Activated CD4-positive, CD25-positive, alpha-beta regulatory T cell treated with anti-CD3 and anti-CD28 coated beads, Interleukin-2, amount 50 U/mL, for 24 hours (primary cell): ENCODE measurements around the gene CALML5.

Source experiments
- ATAC-seq, 2 donors: fragments of 150-1000 bp; cut with Tn5 transposase; one replicate each; pipeline ENCODE4 v1.10.0; 2021; ENCODE audit warnings: mild to moderate bottlenecking in 1 of 2, moderate library complexity in 1 of 2

Gene CALML5

DNA sequence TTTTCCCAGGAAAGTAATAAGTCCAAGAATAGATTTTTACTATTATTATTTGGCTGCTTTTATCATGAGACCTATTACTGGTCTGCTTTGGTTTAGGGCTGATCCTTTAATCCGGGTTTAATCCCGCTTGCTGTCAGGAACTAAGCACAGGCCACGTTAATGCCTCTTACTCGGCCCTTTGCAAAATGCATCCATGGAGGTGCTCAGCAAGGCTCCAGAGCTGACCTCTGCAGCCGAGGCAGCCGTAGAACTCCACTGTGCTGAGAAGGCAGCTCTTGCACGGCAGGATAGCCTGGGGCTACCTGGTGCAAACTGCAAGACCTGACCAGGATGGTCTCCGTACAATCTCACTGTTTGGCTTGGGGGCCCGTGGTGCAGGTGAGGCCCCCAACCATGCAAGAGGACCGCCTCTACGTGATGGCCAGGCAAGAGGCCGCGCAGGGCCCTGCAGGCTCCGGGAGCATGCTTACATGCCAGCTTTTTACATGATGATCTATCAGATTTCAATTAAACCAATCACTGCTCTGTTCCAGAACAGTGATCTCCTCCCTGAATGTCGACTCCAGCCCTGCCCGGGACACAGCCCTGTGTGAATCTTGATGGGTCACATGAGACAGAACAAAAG, 15.0 kb upstream of the CALML5 start:
- no peak for ATAC-seq

DNA sequence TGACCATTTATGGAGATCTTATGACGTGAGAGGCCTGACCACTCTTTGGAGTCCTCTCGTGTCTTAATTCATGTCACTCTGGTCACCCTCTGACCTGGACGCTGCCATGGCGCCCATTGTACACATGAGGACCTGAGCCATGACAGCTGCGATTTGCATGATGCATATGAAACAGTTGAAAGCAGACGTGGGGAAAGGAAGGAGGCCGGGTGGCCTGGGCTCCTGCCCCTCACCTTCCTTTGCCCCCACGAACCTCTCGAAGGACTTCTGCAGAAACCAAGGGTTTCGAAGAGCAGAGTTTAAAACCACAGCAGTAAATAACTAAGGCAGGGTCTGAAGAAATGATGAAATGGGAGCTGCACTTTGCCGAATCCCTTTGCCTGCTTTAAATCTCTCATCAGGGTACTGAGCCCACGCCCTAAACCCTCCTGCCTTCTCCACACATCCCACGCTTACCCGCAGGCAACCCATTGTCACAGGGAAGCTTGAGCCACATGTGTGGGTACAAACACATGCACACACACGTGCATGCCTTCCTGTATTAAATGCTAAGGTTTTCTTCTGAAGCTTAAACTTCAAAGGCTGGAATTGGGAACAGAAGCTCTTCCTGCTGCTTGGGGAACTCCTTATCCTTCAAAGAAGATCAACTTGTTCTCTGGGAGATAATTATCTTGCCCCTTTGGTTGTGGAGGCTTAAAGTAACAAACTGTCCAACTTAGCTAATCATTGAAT, 13.7 kb upstream of the CALML5 start:
- ATAC-seq: no peak

DNA sequence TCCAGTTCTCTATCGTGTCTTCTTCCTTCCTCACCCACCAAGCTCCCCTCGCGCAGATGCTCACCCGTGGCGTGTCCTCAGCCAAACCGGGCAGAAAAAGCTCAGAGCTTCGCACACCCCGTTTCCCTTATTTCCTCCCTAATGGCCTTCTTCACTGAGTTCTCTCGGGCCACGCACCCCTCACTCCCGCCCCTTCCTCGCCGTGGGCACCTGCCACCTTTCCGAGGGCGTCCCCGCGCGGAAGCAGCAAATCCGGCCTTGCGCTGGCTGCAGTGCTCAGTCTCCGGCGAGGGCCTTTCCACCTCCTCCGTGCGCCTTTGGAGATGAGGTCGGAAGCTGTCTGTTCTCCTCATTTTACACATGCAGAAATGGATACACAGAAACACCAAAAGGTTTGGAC, 13.0 kb upstream of the CALML5 start:
- no peak for ATAC-seq

- ATAC-seq: no peak
Measured at GRCh38 chr10:5511885-5512280, 12.5 kb upstream of the CALML5 start.

- ATAC-seq: no peak
Measured at GRCh38 chr10:5511231-5511884, 12.0 kb upstream of the CALML5 start.

- no peak for ATAC-seq
Measured at GRCh38 chr10:5510281-5511072, 11.1 kb upstream of the CALML5 start.

GRCh38 chr10:5509691-5510090, 10.3 kb upstream of the CALML5 start:
- ATAC-seq: no peak

GRCh38 chr10:5509236-5509635, 9.9 kb upstream of the CALML5 start:
- no peak for ATAC-seq

- no peak for ATAC-seq
Measured at GRCh38 chr10:5508786-5509185, 9.4 kb upstream of the CALML5 start.

DNA sequence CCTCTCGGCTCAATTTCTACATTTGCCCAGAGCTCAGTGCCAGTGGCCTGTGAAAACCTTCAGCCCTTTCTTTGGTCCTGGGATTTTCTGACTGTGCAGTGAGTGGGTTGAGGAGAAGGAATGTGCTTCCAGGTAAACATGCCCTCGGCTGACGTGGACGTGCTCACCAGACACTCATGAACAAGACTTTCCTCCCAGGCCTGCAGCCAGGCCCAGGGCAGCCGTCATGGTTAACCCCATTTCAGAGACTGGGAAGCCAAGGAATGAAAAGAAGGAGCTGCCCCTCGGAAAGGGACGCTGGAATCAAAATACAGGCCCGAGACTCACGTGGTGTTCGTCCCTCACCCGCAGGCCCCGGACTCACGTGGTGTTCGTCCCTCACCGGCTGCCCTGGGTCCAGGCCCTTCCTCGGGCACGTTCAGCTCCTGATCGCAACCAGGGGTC, 8.8 kb upstream of the CALML5 start:
- no peak for ATAC-seq

DNA sequence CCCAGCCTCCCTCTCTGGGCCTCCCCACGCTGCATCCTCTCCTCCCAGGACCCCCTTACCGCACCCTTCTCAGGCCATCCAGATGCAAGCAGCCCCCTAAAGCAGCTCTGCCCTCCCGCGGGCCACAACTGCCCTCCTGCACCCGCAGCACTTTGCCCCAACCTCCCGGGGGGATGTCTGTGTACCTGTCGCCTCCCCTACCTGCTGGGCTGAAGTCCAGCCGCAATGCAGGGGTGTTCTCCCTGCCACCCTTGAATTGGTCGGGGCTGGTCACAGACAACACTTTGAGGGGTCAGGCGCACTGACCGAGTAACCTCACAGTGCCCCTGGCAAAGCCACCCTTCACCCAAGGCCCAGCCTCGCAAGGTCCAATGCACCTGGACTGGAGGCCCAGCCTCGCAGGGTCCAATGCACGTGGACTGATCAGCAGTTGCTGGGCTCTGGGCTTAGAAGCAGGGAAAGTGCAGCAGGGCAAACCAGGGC, 8.3 kb upstream of the CALML5 start:
- ATAC-seq: no peak

GRCh38 chr10:5506751-5507648, 7.6 kb upstream of the CALML5 start:
- no peak for ATAC-seq

DNA sequence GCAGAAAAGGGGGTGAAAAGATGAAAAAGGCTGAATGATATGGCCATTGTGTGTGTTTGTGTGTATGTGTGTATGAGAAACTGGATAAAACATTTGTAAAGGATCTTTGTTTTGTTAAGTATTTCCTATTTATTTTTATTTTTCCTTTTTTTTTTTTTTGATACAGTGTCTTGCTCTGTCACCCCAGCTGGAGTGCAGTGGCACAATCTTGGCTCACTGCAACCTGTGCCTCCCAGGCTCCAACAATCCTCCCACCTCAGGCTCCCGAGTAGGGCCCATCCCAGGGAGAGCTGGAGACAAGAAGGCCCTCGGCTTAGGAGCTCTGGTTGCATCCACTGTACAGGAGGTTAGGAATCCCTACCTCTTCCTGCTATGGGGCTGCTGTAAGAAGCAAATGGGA, 6.9 kb upstream of the CALML5 start:
- ATAC-seq: no peak

DNA sequence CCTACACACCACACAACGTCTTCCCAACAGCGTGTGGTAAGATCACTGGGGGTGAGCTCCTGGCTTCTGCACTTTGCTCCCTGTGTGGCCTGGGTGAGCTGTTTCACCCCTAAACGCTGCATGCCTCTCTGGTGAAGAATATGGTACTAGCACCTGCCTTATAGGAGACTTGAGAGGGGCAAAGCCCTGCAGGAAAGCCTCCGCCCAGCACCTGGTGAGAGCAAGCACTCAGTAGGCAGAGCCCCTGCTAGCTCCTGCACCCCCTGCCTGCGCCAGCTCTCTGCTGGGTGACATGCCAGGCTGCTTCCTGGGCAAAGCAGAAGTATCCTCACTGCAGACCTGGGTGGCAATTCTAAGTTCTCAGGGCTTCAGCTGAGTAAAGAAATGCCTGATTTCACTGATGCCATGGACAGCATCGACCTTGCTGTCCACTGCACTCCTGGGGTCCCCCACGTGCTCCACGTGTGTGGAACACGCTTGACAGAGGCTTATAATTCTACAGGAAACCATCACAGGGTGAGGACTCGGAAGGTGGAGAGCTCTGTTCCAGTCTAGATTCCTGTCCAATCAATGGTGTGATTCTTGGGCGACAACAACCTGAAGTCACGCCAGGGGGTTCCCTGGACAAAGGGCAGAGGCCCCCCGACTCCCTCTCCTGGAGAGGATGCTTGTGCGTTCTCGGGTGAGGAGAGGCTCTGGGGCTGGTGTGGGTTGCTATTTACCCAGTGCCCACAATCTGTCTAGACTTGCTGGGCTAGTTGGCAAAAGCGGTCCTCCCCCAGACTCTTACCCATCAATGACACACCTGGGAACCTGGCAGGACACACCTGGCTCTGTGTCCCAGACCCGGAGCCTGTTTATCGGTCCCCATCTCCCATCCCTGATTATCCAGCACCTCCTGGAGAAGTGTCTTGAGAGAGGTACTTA, 5.0 kb upstream of the CALML5 start:
- ATAC-seq: no peak

DNA sequence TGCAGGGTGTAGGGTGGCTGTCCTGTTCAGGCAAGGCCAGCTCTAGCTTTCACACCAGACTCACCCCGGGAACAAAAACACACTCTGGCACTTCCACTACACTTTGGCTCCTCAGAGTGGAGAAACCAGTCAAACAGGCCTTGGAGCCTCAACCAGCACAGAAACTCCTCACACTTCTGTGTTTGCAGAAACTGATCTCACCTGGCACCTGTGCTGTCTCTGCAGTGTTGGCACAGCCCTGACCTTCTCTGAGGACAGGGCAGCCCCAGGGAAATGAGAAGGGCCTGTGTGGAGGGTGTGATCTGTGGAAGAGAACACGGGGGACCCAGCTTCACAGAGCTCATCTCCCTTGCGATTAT, 4.1 kb upstream of the CALML5 start:
- no peak for ATAC-seq

DNA sequence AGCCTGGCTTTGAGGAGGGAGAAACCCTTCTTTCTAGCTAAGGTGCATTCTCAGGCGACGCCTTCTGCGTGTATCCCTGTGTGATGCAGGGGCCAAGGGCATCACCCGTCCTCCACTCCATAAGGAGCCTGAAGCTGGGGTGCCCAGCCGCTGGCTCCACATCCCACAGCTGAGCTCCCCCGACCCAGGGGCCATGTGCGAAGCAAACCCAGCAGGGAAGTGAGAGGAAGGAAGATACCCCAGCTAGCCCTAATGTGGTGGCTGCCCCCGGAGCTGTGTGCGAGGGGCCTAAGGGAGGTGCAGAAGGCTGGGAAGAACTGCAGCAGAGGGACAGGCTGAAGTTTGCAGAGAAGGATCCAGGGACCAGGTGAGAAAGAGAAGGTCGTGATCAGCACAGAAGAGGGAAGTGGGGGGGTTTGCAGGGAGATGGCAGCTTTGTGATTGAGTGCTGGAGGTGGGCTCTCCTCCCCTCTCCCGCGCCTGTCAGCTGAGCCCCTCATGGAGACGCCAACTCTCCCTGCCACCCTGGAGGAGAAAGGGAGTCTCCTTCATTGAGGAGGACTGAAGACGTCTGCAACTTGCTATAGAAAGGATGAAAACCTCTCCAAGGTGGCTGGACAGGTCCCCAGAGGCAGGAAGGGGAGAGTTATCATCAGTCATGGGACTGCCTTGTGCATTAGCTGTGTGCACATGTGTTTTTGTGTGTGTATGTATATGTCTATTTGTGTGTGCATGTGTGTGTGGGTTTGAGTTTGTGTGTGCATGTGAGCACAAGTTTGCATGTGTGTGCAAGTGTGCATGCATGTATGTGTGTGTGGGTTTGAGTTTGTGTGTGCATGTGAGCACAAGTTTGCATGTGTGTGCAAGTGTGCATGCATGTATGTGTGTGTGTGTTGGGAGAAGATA, 3.5 kb upstream of the CALML5 start:
- ATAC-seq: no peak

GRCh38 chr10:5502061-5502521, 2.7 kb upstream of the CALML5 start:
- no peak for ATAC-seq

- no peak for ATAC-seq
Measured at GRCh38 chr10:5500910-5501309, 1.5 kb upstream of the CALML5 start.

DNA sequence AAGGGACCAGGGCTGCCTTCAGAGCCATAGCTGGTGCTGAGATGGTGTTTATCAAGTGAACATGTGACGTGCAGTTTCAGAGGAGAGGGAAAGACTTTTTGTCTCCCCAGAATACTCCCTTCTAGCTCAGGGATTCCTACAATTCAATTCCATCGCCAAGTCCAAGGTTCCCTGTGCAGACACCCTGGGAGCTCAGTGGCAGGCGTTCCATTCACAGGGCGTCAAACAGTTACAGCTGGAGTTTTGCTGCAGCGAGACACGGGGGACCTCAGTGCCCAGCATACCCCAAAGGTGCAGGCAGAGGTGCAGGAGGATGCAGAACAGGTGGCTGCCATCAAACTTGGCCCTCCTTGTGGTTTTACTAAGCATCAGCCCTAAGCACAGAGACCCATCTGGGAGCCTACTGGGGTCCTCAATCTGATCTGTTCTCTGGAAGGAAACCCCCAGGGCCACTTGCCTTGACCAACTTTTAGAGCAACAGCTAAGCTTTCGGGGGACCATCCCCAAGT, 846 bp upstream of the CALML5 start:
- no peak for ATAC-seq
